ENCODE results near the gene TLR9.
"Not testable (repeated sequence)": the region's sequence is repeated elsewhere in the genome, so short reads cannot be mapped to it uniquely, and the experiment has no call there.

TLR9 gene

DNA sequence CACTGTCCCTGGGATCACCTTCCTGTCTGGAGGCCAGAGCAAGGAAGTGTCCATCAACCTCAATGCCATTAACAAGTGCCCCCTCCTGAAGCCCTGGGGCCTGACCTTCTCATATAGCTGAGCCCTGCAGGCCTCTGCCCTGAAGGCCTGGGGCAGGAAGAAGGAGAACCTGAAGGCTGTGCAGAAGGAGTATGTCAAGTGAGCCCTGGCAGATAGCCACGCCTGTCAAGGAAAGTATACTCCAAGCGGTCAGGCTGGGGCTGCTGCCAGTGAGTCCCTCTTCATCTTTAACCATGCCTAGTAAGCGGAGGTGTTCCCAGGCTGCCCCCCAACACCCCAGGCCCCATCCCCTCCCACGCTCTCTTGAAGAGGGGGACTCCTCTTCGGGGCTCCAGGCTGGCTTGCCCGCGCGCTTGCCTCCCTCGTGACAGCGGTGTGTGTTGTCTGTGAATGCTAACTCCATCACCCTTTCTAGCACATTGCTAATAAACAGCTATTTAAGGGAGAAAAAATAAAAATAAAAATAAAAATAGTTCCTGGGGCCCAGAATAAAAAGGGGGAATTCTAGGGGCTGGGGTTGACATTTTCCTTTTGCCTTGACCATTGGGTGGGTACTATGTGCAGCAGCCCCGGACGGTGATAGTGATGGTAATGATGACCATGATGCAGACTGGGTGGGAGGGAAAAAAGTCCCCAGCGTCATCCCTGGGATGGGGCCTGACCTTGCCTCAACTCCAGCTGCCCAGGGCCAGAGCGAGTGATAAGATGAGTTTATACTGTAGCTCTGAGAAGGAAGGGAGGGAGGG is 30.8 kb downstream of the TLR9 start:
- no peak for DNase-seq (ENCODE audit: low spot score)

DNA sequence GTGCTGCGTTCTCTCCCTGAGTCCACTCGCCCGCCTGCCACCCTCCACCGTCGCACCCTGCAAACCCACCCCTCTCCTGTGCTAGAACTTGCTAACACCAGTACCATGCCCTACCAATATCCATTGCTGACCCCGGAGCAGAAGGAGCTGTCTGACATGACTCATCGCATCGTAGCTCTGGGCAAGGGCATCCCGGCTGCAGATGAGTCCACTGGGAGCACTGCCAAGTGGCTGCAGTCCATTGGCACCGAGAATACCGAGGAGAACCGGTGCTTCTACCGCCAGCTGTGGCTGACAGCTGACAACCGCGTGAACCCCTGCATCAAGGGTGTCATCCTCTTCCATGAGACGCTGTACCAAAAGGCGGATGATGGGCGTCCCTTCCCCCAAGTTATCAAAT is 32.4 kb downstream of the TLR9 start:
- peak; percentile 48 for DNase-seq (ENCODE audit: low spot score)

DNA sequence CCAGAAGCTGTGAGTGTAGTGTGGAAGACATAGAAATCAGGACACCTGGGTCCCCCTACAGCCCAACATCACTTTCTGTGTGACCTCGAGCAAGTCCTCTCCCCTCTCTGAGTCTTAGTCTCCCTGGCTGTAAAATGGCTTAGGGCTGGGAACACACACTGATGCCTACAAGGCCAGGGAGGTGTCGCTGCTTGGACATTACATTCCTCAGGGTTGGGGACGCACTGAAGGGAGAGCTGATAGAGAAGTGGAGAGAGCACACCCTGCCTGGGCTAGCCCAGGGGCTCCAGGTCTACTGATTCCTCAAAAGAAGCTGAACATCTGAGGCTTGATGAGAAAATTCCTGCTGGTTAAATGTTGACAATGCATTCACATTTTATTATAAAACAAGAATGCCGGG is 33.8 kb downstream of the TLR9 start:
- DNase-seq (ENCODE audit: low spot score), result no peak

GRCh38 chr3:52190294-52191074 is 35.0 kb downstream of the TLR9 start:
- no peak for DNase-seq (ENCODE audit: low spot score)

- DNase-seq (ENCODE audit: low spot score), result no peak
Measured at GRCh38 chr3:52188556-52188955, 36.9 kb downstream of the TLR9 start.

DNA sequence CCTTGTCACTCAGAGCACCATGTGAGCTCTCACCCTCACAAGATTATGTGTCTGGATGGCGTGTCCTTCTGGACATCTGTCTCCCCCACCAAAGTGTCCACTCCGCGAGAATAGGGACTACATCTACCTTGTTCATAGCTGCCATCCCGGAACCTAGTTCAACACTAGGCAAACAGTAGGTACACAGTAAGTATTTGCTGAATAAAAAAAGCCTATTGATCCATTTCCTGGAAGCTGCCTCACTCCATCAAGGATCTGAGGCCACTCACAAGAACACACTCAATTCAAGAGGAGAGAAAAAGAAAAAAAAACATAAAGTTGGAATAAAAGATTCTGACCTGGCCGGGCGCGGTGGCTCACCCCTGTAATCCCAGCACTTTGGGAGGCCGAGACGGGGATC is 38.7 kb downstream of the TLR9 start:
- DNase-seq (ENCODE audit: low spot score), result no peak

GRCh38 chr3:52185837-52186236 is 39.6 kb downstream of the TLR9 start:
- DNase-seq (ENCODE audit: low spot score), result no peak

- DNase-seq (ENCODE audit: low spot score), result no peak
Measured at GRCh38 chr3:52185311-52185710, 40.1 kb downstream of the TLR9 start.

DNA sequence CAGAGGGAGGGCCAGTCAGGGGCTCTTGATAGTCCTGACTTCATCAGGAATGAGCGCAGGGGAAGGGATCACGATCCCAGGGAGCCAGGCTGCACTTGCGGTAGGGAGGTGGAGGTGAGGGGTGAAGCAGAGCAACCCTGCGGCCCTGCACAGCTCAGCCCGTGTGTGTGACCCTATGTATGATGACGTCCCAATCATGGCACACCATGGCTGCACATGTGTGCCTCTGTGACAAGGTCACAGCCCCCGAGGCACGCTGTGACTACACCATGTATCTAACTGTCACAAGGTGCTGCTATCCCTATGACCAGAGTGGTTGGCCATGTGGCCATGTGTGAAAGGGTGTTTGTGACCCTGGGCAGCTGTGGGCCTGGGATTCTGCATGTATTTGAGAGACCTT is 40.8 kb downstream of the TLR9 start:
- no peak for DNase-seq (ENCODE audit: low spot score)

DNA sequence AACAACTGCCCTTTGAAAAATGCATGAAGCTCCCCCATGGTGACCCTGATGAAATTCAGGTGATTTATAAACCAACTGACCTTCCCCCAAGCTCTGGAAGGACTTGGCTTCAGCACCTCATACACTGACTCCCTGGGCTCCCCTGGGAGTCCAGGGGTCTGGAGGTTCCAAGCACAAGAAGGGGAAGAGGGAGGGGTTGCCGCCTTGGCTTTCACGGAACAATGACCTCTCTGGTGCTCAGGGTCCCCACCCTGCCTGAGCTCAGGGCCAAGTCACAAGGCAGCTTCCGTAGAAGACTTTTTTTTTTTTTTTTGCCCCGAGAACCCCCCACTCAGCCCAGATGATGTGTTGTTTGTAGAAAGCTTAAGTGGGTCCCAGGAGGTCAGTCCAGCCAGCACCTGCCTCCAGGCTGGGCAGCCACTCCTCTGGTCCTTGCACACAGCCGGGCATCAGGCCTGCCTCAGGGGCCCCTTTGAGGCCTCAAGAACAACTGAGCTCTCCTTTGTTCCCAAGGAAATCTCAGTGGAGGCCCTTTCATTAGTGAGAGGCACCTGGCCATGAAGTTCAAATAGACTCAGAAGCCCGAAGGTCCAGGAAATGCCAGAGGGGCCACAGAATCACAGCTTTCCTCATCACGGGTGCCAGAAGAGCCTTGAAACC is 41.5 kb downstream of the TLR9 start:
- DNase-seq (ENCODE audit: low spot score), result no peak

DNA sequence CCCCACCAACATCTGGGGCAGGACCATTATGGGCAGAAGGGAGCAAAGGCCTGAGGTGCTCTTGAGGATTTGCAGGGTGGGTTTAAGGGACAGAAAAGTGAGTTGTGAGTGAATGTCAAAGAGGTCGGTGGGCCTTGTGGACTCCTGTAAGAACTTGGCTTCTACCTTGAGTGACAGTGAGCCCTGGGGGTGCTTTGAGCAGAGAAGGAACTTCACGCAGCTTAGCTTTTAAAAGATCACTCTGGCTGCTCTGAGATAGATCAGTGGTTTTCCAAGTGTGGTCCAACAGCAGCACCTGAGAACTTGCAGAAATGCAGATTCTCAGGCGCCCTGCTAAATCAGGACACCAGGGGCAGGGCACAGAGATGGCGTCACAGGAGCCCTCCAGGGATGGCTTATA is 42.8 kb downstream of the TLR9 start:
- no peak for DNase-seq (ENCODE audit: low spot score)

DNA sequence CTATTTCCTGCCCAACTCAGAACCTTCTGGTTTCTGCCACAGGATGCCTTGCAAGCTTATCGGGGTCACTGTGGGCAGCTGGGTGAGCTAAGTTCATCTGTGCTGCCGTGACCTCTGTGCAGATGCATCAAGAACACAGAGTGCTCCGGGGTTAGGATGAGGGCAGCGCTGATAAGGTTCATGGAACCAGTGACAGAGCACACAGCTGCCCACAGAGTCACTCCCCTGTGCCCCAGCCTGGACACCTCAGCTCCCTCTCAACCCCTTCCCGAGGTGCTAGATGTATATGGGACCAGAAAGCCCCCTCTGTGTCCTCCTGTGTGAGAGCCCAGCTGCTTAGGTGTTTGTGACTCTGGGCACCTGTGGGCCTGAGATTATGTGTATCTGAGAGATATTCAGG is 43.2 kb downstream of the TLR9 start:
- DNase-seq (ENCODE audit: low spot score), result no peak

GRCh38 chr3:52181543-52181942 is 43.9 kb downstream of the TLR9 start:
- no peak for DNase-seq (ENCODE audit: low spot score)

GRCh38 chr3:52178537-52178936 is 46.9 kb downstream of the TLR9 start:
- no peak for DNase-seq (ENCODE audit: low spot score)

- DNase-seq (ENCODE audit: low spot score), result not testable (repeated sequence)
Measured at GRCh38 chr3:52178126-52178525, 47.3 kb downstream of the TLR9 start.

DNA sequence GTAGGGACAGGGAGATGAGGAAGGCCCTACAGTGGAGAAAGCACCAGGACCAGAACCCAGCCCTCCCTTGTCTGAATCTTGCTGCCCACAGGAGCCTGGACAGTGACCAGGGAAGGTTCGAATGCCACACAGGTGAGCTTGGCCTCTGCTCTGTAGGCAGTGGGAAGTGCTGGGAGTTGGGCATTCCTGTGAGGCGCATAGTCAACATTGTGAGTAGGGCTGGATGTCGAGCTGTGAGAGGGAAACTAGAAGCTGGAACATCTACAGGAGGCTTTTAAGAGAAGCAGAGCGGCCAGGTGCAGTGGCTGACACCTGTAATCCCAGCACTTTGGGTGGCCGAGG is 47.8 kb downstream of the TLR9 start:
- no peak for DNase-seq (ENCODE audit: low spot score)

- no peak for DNase-seq (ENCODE audit: low spot score)
Measured at GRCh38 chr3:52176951-52177700, 48.3 kb downstream of the TLR9 start.

- DNase-seq (ENCODE audit: low spot score), result no peak
Measured at GRCh38 chr3:52176180-52176752, 49.2 kb downstream of the TLR9 start.

- no peak for DNase-seq (ENCODE audit: low spot score)
Measured at GRCh38 chr3:52175416-52176179, 49.8 kb downstream of the TLR9 start.

DNA sequence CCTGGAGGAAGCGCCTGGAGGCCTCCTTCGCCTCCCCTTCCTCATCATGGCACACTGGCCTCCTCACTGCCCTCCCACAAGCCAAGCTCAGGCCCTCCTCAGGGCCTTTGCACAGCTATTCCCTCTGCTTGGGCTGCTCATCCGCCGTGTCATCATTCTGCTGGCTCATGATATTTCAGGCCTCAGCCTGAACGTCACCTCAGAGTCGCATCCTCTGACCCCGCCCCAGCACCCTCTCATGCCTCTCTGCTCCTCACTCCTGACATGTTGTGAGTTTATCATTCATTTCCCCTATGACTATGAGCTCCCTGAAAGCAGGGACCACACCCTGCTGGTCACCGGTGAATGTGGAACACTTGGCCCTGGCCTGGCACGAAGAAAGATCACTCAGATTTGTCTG is 50.5 kb downstream of the TLR9 start:
- DNase-seq (ENCODE audit: low spot score), result no peak

DNA sequence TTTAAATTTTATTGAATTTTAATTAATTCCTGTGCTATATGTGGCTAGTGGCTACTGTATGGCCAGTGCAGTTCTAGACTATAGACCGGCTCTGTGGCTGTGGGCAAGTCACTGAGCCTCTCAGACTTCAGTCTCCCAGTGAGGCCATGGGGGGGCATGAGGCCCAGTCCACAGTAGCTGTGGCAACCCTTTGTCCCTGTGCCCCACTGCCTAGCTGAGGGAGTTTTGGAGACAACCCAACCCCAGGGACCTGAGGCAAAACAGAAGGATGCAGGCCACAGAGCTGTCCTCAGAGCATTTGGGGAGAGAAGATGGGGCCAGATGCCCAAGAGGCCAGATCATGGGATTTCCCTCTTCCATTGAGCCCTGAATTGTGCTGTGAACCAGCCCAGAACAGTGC is 52.3 kb downstream of the TLR9 start:
- DNase-seq (ENCODE audit: low spot score), result no peak

All from RKO (cell line).